Heart right ventricle (tissue), 16 donors: ENCODE results near the gene LSM14B. TPM values are rescaled to one million over a fixed set of nuclear protein-coding genes. Genes with fewer than 3 reads are reported as not detected.
A peak's percentile ranks its signal among the peaks of the same experiment; 100 is the strongest.

ENCODE experiments used
- ATAC-seq, 8 donors: fragments of 200-7000 bp; cut with Tn5 transposase; one replicate each; pipeline ENCODE4 v1.9.1; 2020; ENCODE audit warnings: mild to moderate bottlenecking in 8 of 8, moderate library complexity in 8 of 8, moderate number of reproducible peaks in 1 of 8
- DNase-seq, 2 donors: peaks; one replicate each; pipeline ENCODE4 v3.0.0-alpha.2; 2020
- H3K27ac ChIP-seq, 10 donors: fragments of 200-600 bp; sonication (generic) in 2 of 10; one replicate each; pipeline versions ENCODE4 v1.5.0 to v1.8.0; 2020 to 2022; ENCODE audit warnings: mild to moderate bottlenecking in 3 of 10
- H3K27me3 ChIP-seq, 7 donors: fragments of 200-600 bp; one replicate each; pipeline ENCODE4 v1.8.0; 2021 to 2022; ENCODE audit warnings: mild to moderate bottlenecking in 2 of 7
- H3K36me3 ChIP-seq, 9 donors: fragments of 200-600 bp; sonication (generic) in 1 of 9; one replicate each; pipeline versions ENCODE4 v1.5.0 to v1.8.0; 2020 to 2022; ENCODE audit warnings: mild to moderate bottlenecking in 2 of 9
- H3K4me1 ChIP-seq, 9 donors: fragments of 200-600 bp; sonication (generic) in 1 of 9; one replicate each; pipeline versions ENCODE4 v1.5.0 to v1.8.0; 2020 to 2022; ENCODE audit warnings: mild to moderate bottlenecking in 4 of 9
- H3K4me3 ChIP-seq, 10 donors: fragments of 200-600 bp; sonication (generic) in 2 of 10; one replicate each; pipeline versions ENCODE4 v1.5.0 to v1.8.0; 2020 to 2022; ENCODE audit warnings: mild to moderate bottlenecking in 7 of 10, moderate library complexity in 2 of 10
- H3K9me3 ChIP-seq, 11 donors: fragments of 200-600 bp in 10 of 11; sonication (generic) in 2 of 11; one replicate each; pipeline versions ENCODE4 v1.5.0 to v1.8.0; 2013 to 2022; ENCODE audit warnings: mild to moderate bottlenecking in 2 of 11, control low read depth in 1 of 11, moderate library complexity in 1 of 11
- WGBS, 2 donors: extraction: QIAGEN DNeasy Blood & Tissue Kit; methylation state at CpG; one replicate each; pipeline ENCODE4 v1.1.7; 2013; ENCODE audit warnings: inconsistent platforms in 1 of 2; 5-methylcytosine and 5-hydroxymethylcytosine counted together
- intact Hi-C, 10 donors: fragments of 100-400 bp; cut with DNase I; formaldehyde crosslinking; loops; one replicate each; pipeline versions ENCODE4 v1.11.1 to v1.14.2; 2022
- polyA plus RNA-seq, 2 donors: library from polyadenylated mRNA; stranded (reverse); fragments of 200-250 nt; gene quantifications; one replicate each; pipeline ENCODE4 v1.2.3, GENCODE V29; 2013
- total RNA-seq, 10 donors: library from RNA; stranded (reverse); fragmentation: NEBNext Ultra II Directional in 3 of 10; extraction: Animal tissue kit (Norgen Biotek cat#: 25700) in 3 of 10; gene quantifications; one replicate each; pipeline versions ENCODE4 v1.2.1 to v1.2.4, GENCODE V29; 2021 to 2023
- TF ChIP-seq, protein P1 (sequence below), 9 donors: fragments of 200-600 bp; sonication (generic) in 2 of 9; IDR thresholded peaks; one replicate each; pipeline versions ENCODE4 v1.5.0 to v1.8.0; 2021 to 2022; ENCODE audit warnings: antibody characterized with exemption in 9 of 9, mild to moderate bottlenecking in 5 of 9, moderate library complexity in 1 of 9
- donor health status: Arrhythmogenic right ventricular cardiomyopathy.
- donor health status: ischemic (EF 13 %, LVEDD 7.1; RV severe dilation, severe dysfunction).
- donor health status: healthy with polysubstance abuse.
- donor health status: DM: no; HTN: yes; CAD: no.
- donor health status: DM: no; HTN: no; CAD: no.
- donor health status: ischemic (EF 25% LVEDD 6.9; RV normal size, moderate dysfunction).
- donor health status: ischemic (EF 25% LVEDD 5.7; RV mildly dilated, moderate dysfunction).
- donor health status: healthy.
- donor health status: DM: yes; HTN: yes; CAD: no.
- donor health status: Ischemic cardiomyopathy.
- donor health status: ischemic (EF 35%, LVEDD 5.7; RV mildly dilated, moderate dysfunction).
- donor health status: nonischemic (EF 11% LVEDD 7.7; RV severe dilation, severe dysfunction).
- donor health status: DM: yes; HTN: yes; CAD: no.
- donor health status: PGD.
- donor health status: ischemic (EF 29% LVEDD 5.4; RV normal size, mild dysfunction).
- donor health status: nonischemic (EF 23%, LVEDD 6.1; RV moderate dilation, normal function).

LSM14B gene
- total and polyA plus RNA-seq, 12 donors = 15.7 to 63.7 (median 59.6) TPM

DNA sequence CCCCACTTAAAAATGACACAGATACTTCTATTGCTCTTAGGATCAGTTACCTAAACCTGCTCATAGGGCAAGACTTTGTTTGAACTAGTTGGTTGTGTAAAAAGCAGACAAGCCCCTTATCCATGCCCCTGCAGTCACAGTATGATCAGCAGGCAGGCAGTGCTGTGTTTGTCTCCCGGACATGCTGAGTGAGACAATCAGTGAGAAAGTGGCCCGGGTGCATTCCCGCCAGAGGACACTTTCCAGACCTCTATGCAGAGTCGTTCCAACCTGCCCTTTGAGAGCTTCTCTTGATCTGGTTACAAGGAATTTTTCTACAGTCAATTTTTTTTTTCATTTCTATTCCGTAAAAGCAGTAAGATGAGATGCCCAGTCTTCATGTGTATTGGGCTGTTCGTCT lies 6.2 kb downstream of the LSM14B start:
- WGBS, 2 donors = 54 to 71% methylated on average over 6 of the region's 6 CpGs
- peak overlapping the region in 4 of 10 donors; percentile 21 to 47 (median 31) for H3K27ac ChIP-seq
- DNase-seq (no peak), ATAC-seq (peak in 4 of 8 donors; percentile 11 to 59 (median 37))
- H3K36me3 ChIP-seq = peaks cover 0 to 92% (median 70%) of the 10 kb centered on the region in 9 donors
- no peaks in the 10 kb centered on the region for H3K9me3 ChIP-seq
- H3K27me3 ChIP-seq = no peaks in the 10 kb centered on the region
- no peak overlapping the region for H3K4me3 ChIP-seq
- intact Hi-C loops = loop anchor here in 1 of 10 donors (5.0 kb wide), 1 partner anchor 106 kb away; no protein-coding TSS in a partner anchor
- peaks cover 15 to 74% (median 48%) of the 10 kb centered on the region in 9 donors for H3K4me1 ChIP-seq
- TF ChIP-seq, protein P1, sequence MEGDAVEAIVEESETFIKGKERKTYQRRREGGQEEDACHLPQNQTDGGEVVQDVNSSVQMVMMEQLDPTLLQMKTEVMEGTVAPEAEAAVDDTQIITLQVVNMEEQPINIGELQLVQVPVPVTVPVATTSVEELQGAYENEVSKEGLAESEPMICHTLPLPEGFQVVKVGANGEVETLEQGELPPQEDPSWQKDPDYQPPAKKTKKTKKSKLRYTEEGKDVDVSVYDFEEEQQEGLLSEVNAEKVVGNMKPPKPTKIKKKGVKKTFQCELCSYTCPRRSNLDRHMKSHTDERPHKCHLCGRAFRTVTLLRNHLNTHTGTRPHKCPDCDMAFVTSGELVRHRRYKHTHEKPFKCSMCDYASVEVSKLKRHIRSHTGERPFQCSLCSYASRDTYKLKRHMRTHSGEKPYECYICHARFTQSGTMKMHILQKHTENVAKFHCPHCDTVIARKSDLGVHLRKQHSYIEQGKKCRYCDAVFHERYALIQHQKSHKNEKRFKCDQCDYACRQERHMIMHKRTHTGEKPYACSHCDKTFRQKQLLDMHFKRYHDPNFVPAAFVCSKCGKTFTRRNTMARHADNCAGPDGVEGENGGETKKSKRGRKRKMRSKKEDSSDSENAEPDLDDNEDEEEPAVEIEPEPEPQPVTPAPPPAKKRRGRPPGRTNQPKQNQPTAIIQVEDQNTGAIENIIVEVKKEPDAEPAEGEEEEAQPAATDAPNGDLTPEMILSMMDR (IDR thresholded peaks at IDR 0.05) = no peak

DNA sequence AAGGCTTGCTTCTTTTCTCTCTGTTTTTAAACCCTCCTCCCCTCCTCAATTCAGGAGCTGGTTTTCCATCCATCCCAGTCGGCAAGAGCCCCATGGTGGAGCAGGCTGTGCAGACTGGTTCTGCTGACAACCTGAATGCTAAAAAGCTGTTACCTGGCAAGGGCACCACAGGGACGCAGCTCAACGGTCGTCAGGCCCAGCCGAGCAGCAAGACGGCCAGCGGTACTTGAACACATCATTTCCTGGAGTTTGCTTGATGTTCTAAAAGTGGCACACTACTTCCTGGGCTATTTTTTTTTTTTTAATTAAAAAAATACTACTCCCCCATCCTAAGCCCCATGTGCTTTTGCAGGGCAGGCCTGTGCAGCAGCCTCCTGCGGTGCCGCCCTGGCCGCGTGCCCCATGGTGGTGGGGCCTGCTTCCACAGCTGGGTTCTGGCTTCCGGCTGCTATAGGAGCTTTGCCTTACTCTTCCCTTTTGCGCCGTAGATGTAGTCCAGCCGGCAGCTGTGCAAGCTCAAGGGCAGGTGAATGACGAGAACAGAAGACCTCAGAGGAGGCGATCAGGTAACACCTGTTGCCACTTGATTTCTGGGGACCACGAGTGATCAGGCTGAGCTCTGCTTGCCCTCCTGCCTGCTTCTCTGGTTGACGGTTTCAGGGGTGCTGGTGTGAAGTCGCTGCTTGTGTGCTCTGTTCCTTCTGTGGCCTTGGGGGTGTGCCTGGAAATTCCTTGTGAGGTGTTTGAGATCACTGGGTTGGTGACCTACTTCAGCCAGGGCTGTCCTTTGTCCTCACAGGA lies 7.7 kb downstream of the LSM14B start:
- ATAC-seq = no peak
- peak overlapping the region in 7 of 10 donors; percentile 8 to 46 (median 31) for H3K27ac ChIP-seq
- no peaks in the 10 kb centered on the region for H3K9me3 ChIP-seq
- no peak overlapping the region for H3K4me3 ChIP-seq
- H3K27me3 ChIP-seq = no peaks in the 10 kb centered on the region
- peaks cover 0 to 100% (median 74%) of the 10 kb centered on the region in 9 donors for H3K36me3 ChIP-seq
- H3K4me1 ChIP-seq = peaks cover 23 to 77% (median 53%) of the 10 kb centered on the region in 9 donors
- WGBS, 2 donors = 80 to 88% methylated on average over 20 of the region's 20 CpGs
- DNase-seq = no peak
- intact Hi-C loops = loop anchor here in 2 of 10 donors (5.0 kb wide), 2 partner anchors 103 to 108 kb away; no protein-coding TSS in a partner anchor
- TF ChIP-seq, protein P1 (IDR thresholded peaks at IDR 0.05) = no peak

DNA sequence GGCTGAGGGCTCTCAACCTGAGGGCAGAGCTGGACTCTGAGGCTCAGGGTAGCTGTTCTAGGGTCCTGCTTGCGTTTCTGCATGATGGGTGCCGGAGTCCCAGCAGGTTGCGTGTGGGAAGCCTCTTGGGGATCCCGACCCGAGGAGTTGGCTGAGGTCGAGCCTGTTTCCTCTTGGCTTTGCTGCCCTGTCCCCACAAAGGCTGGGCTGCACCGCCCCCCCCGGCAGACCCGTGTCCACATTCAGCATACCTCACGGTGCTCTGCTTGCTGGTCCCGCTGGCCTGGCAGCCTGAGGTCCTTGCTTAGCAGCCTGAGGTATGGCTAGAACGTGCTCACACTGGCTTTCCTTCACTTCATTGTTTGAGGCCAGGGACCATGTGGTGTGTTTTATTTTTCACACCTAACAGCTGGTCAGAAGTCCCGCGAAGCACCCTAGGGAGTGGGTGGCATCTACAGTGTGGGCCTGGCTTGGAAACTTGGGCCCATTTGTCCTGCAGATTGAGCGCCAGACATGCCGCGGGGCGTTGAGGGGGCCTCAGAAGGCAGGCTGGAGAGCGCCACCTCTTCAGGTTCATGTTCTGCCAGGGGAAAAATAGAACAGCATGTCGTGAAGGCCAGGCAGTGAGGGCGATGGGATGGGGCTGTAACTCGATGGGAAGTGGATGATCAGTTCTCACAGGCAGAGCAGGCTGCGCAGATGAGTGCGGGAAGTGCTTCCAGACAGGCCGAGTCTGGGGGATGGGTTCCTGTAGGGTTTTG lies 9.5 kb downstream of the LSM14B start:
- intact Hi-C loops = loop anchor here in 1 of 10 donors (5.0 kb wide), 1 partner anchor 104 kb away; no protein-coding TSS in a partner anchor
- WGBS, 2 donors = 76 to 83% methylated on average over 25 of the region's 25 CpGs
- Histone ChIP-seq H3K9me3 (no peaks in the 10 kb centered on the region), H3K27ac (peak overlapping the region; percentile 14 to 87 (median 76)), H3K27me3 (no peaks in the 10 kb centered on the region), H3K4me3 (no peak overlapping the region), H3K4me1 (peaks cover 24 to 79% (median 53%) of the 10 kb centered on the region in 9 donors), H3K36me3 (peaks cover 6 to 100% (median 65%) of the 10 kb centered on the region in 9 donors)
- ATAC-seq = no peak
- no peak for DNase-seq
- TF ChIP-seq, protein P1 (IDR thresholded peaks at IDR 0.05) = no peak

DNA sequence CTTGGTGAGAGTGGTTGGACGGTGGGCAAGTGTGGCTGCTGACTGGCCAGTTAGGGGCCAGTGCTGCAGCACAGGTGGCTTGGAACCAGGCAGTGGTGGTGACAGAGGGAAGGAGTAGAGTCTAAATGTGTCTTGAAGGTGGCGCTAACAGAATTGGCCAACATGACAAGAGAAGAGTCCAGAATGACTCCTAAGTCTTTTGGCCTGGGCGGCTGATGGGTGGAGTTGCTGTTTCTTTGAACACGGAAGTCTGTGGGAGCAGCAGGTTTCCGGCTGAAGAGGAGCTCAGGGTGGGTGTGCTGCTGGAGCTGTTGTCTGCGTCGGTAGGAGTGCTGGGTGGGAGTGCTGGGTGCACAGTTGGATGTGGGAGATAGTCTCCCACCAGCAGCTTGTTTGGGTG lies 10.1 kb downstream of the LSM14B start:
- no peak for DNase-seq
- 76 to 77% methylated on average over 7 of the region's 7 CpGs for WGBS, 2 donors
- intact Hi-C loops = loop anchor here in 1 of 10 donors (5.0 kb wide), 1 partner anchor 105 kb away; no protein-coding TSS in a partner anchor
- H3K9me3 ChIP-seq = no peaks in the 10 kb centered on the region
- peaks cover 6 to 100% (median 61%) of the 10 kb centered on the region in 9 donors for H3K36me3 ChIP-seq
- peak in 7 of 8 donors; percentile 7 to 79 (median 40) for ATAC-seq
- peaks cover 24 to 77% (median 53%) of the 10 kb centered on the region in 9 donors for H3K4me1 ChIP-seq
- H3K27ac ChIP-seq = peak overlapping the region; percentile 14 to 87 (median 76)
- peak overlapping the region in 2 of 10 donors; percentile 19 to 27 for H3K4me3 ChIP-seq
- no peaks in the 10 kb centered on the region for H3K27me3 ChIP-seq
- TF ChIP-seq, protein P1 (IDR thresholded peaks at IDR 0.05) = no peak
